ENCODE results near the gene LMTK2.

The LMTK2 gene

GRCh38 chr7:98196706-98197605, 90.3 kb downstream of the LMTK2 start:
- Histone ChIP-seq H3K4me3 (ENCODE audit: low read depth, low read length) (no peak overlapping the region), H3K36me3 (peaks cover 15% of the 10 kb centered on the region), H3K9me3 (no peaks in the 10 kb centered on the region), H3K4me1 (no peaks in the 10 kb centered on the region), H3K27me3 (no peaks in the 10 kb centered on the region)
- no peak for TF ChIP-seq CTCF (IDR thresholded peaks at IDR 0.05; ENCODE audit: low read depth, low read length)
- DNase-seq: no peak

GRCh38 chr7:98199131-98199530, 92.5 kb downstream of the LMTK2 start:
- DNase-seq: no peak
- H3K36me3 ChIP-seq: peaks cover 3% of the 10 kb centered on the region; the same call in 1 of the 2 replicates
- no peaks in the 10 kb centered on the region for H3K9me3 ChIP-seq

GRCh38 chr7:98200364-98200763, 93.7 kb downstream of the LMTK2 start:
- no peaks in the 10 kb centered on the region for H3K4me1 ChIP-seq
- DNase-seq: no peak
- H3K4me3 ChIP-seq (ENCODE audit: low read depth, low read length): no peak overlapping the region
- H3K27me3 ChIP-seq: no peaks in the 10 kb centered on the region
- H3K36me3 ChIP-seq: 0 out of 2 replicates have a peak, but pooled peaks cover 2% of the 10 kb centered on the region
- no peak for TF ChIP-seq CTCF (IDR thresholded peaks at IDR 0.05; ENCODE audit: low read depth, low read length)
- H3K9me3 ChIP-seq: no peaks in the 10 kb centered on the region

More at GRCh38 chr7:98199131-98199530, 92.5 kb downstream of the LMTK2 start:
- Histone ChIP-seq H3K4me3 (ENCODE audit: low read depth, low read length) (no peak overlapping the region), H3K27me3 (no peaks in the 10 kb centered on the region), H3K4me1 (no peaks in the 10 kb centered on the region)
- no peak for TF ChIP-seq CTCF (IDR thresholded peaks at IDR 0.05; ENCODE audit: low read depth, low read length)

DNA sequence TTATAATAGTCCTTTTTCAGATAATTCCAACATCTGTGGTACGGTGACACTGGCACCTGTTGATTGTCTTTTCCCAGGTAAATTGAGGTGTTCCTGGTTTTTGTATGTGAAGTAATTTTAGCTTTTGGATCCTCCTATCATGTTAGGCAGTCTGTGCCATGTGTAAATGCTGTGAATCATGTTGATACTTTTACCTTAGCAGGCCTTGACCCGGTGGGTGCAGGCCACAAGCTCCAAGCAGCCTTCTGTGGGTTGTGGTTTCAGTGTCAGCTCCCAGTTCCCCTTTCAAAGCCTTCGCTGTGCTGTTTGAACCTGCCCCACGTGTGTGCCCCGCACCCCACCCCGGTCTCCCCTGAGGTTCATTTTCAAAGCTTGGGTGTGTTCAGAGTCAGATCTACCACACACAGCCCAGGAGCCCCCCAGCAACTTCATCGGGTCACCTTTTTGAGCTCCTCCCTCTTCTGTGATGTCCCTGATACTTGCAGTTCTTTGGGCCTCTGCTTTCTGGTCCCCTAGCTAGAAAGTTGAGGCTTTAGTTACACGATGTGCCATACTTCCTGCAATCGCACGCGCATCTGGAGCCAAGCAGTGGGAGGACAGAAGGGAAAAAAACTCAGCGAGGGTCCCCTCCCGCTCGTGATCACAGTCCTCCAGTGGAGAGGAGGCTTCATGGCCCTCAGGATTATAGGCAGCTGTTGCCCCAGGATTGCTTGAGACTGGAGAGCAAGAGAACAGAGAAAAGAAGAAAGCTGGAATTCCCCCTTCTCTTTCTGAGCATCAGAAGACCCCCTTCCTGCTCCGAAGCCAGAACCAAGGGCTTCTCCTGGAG, 95.9 kb downstream of the LMTK2 start:
- TF ChIP-seq CTCF (IDR thresholded peaks at IDR 0.05; ENCODE audit: low read depth, low read length): no peak
- Histone ChIP-seq H3K36me3 (peaks cover 3% of the 10 kb centered on the region; the same call in 1 of the 2 replicates), H3K9me3 (no peaks in the 10 kb centered on the region), H3K4me3 (ENCODE audit: low read depth, low read length) (no peak overlapping the region), H3K4me1 (no peaks in the 10 kb centered on the region), H3K27me3 (no peaks in the 10 kb centered on the region)
- no peak for DNase-seq

DNA sequence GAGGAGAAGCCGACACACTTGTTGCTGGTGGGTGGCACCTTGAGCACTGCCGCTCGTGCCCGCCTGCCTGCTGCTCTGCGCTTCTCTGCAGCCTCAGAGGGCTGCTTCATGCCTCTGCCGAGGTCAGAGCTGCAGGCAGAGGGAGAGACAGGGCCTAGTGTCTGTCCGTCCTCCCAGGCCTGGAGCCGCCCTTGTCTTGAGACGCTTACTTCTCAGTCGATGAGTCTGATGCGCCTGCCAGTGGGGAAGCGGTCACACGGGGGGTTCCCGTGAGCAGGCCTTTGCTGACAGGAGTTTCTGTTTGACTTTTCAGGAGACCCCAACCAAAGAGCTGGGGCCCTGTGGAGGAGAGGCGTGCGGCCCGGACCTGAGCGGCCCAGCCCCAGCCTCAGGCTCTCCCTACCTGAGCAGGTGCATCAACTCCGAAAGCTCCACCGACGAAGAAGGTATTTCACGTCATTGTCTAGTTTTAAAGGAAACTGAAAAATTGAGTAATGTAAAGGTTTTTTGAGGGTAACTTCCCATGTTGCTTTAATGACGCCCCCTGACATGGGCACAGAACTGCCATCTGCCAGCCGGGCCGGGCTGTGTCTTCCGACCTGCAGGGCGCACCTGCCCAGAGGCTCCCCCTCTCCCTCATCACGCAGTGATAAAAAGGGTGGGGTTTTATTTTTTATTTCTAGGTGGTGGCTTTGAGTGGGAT, 96.8 kb downstream of the LMTK2 start:
- H3K27me3 ChIP-seq: no peaks in the 10 kb centered on the region
- H3K4me1 ChIP-seq: no peaks in the 10 kb centered on the region
- no peak overlapping the region for H3K4me3 ChIP-seq (ENCODE audit: low read depth, low read length)
- no peak for DNase-seq
- no peak for TF ChIP-seq CTCF (IDR thresholded peaks at IDR 0.05; ENCODE audit: low read depth, low read length)
- H3K36me3 ChIP-seq: peaks cover 3% of the 10 kb centered on the region; the same call in 1 of the 2 replicates
- no peaks in the 10 kb centered on the region for H3K9me3 ChIP-seq
